Heart left ventricle (tissue), 16 donors: ENCODE data around the gene MAN1B1. TPM values are rescaled to one million over a fixed set of nuclear protein-coding genes. Genes with fewer than 3 reads are reported as not detected.

Experiments used
- ATAC-seq, 4 donors: fragments of 200-7000 bp; cut with Tn5 transposase; one replicate each; pipeline ENCODE4 v1.9.1; 2020 to 2022; ENCODE audit warnings: moderate library complexity in 4 of 4, mild to moderate bottlenecking in 3 of 4, moderate number of reproducible peaks in 1 of 4
- DNase-seq, 5 donors: peaks; one replicate each; pipeline ENCODE4 v3.0.0-alpha.2; 2020
- H3K27ac ChIP-seq, 12 donors: fragments of 200-600 bp; sonication (generic) in 4 of 12; one replicate each; pipeline versions ENCODE4 v1.5.0 to v1.8.0; 2016 to 2022; ENCODE audit warnings: mild to moderate bottlenecking in 2 of 12
- H3K27me3 ChIP-seq, 9 donors: fragments of 200-600 bp; sonication (generic) in 2 of 9; one replicate each; pipeline versions ENCODE4 v1.5.1 to v1.8.0; 2016 to 2022; ENCODE audit warnings: mild to moderate bottlenecking in 3 of 9
- H3K36me3 ChIP-seq, 9 donors: fragments of 200-600 bp; sonication (generic) in 2 of 9; one replicate each; pipeline versions ENCODE4 v1.5.0 to v1.8.0; 2018 to 2022; ENCODE audit warnings: mild to moderate bottlenecking in 2 of 9
- H3K4me1 ChIP-seq, 12 donors: fragments of 200-600 bp; sonication (generic) in 4 of 12; one replicate each; pipeline versions ENCODE4 v1.5.0 to v1.8.0; 2016 to 2022; ENCODE audit warnings: mild to moderate bottlenecking in 3 of 12
- H3K4me3 ChIP-seq, 12 donors: fragments of 200-600 bp; sonication (generic) in 4 of 12; one replicate each; pipeline versions ENCODE4 v1.5.0 to v1.8.0; 2017 to 2022; ENCODE audit warnings: mild to moderate bottlenecking in 9 of 12, moderate library complexity in 4 of 12
- H3K9me3 ChIP-seq, 12 donors: fragments of 200-600 bp; sonication (generic) in 4 of 12; one replicate each; pipeline versions ENCODE4 v1.5.0 to v1.8.0; 2016 to 2022; ENCODE audit warnings: mild to moderate bottlenecking in 1 of 12
- POLR2A ChIP-seq, 2 donors: fragments of 450-650 bp; IDR thresholded peaks; one replicate each; pipeline ENCODE4 v1.6.1; 2017; ENCODE audit warnings: antibody characterized with exemption in 2 of 2, mild to moderate bottlenecking in 2 of 2, moderate library complexity in 2 of 2
- WGBS, 4 donors: extraction: QIAGEN DNeasy Blood & Tissue Kit in 2 of 4; methylation state at CpG; one replicate each; pipeline versions ENCODE4 v1.1.5 to v1.1.7; 2013 to 2018; 5-methylcytosine and 5-hydroxymethylcytosine counted together
- intact Hi-C, 10 donors: fragments of 100-400 bp; cut with DNase I; formaldehyde crosslinking; loops; one replicate each; pipeline versions ENCODE4 v1.11.1 to v1.14.2; 2022
- polyA plus RNA-seq, 2 donors: library from polyadenylated mRNA; stranded (reverse); fragments of 200-250 nt; gene quantifications; one replicate each; pipeline ENCODE4 v1.2.3, GENCODE V29; 2013
- total RNA-seq, 9 donors: library from RNA; depleted of rRNA in 2 of 9; stranded (reverse); fragments of >200 nt in 2 of 9; fragmentation: NEBNext Ultra II Directional in 3 of 9; extraction: Animal tissue kit (Norgen Biotek cat#: 25700) in 3 of 9; gene quantifications; one replicate each; pipeline versions ENCODE4 v1.1.0 to v1.2.4, GENCODE V29; 2016 to 2023
- TF ChIP-seq, protein P1 (sequence below), 12 donors: fragments of 200-600 bp; sonication (generic) in 4 of 12; IDR thresholded peaks; one replicate each; pipeline versions ENCODE4 v1.5.0 to v1.8.0; 2018 to 2022; ENCODE audit warnings: antibody characterized with exemption in 12 of 12, mild to moderate bottlenecking in 5 of 12
- donor health status: ischemic (EF 13 %, LVEDD 7.1; RV severe dilation, severe dysfunction).
- donor health status: healthy with polysubstance abuse.
- donor health status: DM: no; HTN: yes; CAD: no.
- donor health status: DM: no; HTN: no; CAD: no.
- donor health status: ischemic (EF 25% LVEDD 6.9; RV normal size, moderate dysfunction).
- donor health status: ischemic (EF 25% LVEDD 5.7; RV mildly dilated, moderate dysfunction).
- donor health status: healthy.
- donor health status: DM: yes; HTN: yes; CAD: no.
- donor health status: ischemic (EF 35%, LVEDD 5.7; RV mildly dilated, moderate dysfunction).
- donor health status: nonischemic (EF 11% LVEDD 7.7; RV severe dilation, severe dysfunction).
- donor health status: DM: yes; HTN: yes; CAD: no.
- donor health status: PGD.
- donor health status: ischemic (EF 29% LVEDD 5.4; RV normal size, mild dysfunction).
- donor health status: nonischemic (EF 23%, LVEDD 6.1; RV moderate dilation, normal function).

Gene MAN1B1
- total and polyA plus RNA-seq, 11 donors, result 17.6 to 40.6 (median 24.6) TPM

DNA sequence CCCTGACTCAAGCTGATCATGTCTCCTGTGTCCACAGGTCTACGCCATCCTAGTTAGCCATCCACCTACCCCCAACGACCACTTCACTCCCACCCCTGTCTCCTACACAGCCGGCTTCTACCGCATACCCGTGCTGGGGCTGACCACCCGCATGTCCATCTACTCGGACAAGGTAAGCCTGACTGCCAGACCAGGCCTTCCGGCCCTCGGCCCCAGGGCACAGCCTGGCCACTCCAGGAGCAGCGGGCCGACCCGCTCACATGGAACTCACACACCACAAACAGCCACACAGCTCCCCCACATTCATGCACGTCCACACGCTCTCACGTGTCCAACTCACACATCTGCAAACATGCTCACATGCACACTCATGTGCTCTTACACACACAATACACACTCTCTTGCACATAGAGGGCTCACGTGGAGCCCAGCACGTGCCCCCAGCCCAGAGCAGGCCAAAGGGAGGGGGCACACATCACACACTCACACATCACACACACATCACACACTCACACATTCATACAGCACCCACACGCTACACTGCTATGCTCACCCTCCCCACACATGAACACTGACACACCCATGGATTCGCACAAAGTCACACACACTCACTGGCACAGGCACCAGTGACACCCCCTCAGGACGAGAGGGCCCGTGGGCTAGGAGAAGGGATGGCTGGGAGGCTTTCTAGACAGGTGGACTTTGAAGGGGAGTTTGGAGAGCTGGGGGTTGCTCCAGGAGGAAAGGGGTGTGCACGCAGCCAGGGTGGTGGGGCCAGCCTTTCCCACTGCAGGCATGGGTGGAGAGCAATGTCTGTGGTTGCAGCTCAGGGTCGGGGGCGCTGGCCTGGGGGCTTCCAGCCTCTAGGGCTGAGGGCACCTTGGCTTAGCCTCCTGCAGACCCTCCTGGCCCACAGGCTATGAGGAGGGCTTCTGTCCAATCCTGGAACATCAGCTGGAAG lies 55.5 kb downstream of the MAN1B1 start:
- H3K4me1 ChIP-seq, result peaks cover 0 to 14% (median 1%) of the 10 kb centered on the region in 12 donors
- peaks cover 18 to 87% (median 61%) of the 10 kb centered on the region in 9 donors for H3K27me3 ChIP-seq
- H3K9me3 ChIP-seq, result no peaks in the 10 kb centered on the region
- no peaks in the 10 kb centered on the region for H3K36me3 ChIP-seq
- no peak overlapping the region for H3K4me3 ChIP-seq
- intact Hi-C loops, result loop anchor here in 1 of 10 donors (10.0 kb wide), 1 partner anchor 363 kb away; no protein-coding TSS in a partner anchor
- WGBS, 4 donors, result 71 to 76% (median 74%) methylated on average over 22 to 24 of the region's 24 CpGs
- peak in 1 of 5 donors; percentile 20 for DNase-seq
- peak in 1 of 4 donors; percentile 10 for ATAC-seq
- no peak overlapping the region for H3K27ac ChIP-seq
- TF ChIP-seq, protein P1, sequence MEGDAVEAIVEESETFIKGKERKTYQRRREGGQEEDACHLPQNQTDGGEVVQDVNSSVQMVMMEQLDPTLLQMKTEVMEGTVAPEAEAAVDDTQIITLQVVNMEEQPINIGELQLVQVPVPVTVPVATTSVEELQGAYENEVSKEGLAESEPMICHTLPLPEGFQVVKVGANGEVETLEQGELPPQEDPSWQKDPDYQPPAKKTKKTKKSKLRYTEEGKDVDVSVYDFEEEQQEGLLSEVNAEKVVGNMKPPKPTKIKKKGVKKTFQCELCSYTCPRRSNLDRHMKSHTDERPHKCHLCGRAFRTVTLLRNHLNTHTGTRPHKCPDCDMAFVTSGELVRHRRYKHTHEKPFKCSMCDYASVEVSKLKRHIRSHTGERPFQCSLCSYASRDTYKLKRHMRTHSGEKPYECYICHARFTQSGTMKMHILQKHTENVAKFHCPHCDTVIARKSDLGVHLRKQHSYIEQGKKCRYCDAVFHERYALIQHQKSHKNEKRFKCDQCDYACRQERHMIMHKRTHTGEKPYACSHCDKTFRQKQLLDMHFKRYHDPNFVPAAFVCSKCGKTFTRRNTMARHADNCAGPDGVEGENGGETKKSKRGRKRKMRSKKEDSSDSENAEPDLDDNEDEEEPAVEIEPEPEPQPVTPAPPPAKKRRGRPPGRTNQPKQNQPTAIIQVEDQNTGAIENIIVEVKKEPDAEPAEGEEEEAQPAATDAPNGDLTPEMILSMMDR (IDR thresholded peaks at IDR 0.05), result no peak
- TF ChIP-seq POLR2A (IDR thresholded peaks at IDR 0.05), result no peak

DNA sequence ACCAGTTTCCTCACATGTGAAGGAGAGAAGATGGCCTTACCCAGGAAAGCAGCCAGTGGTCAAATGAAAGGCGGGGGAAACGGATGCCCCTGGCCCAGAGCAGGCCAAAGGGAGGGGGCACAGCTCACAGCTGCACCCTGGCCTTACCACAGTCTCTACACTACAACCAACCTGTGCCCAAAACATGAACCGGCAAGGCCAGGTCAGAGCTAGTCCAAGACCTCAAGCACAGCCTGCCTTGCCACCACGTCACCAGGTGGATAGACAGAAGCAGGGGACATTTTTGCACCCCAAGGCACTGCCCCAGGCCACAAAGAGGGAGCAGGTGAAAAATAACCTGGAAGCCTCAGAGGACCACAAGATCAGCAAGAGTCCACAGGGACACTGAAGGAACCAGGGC lies 56.7 kb downstream of the MAN1B1 start:
- Histone ChIP-seq H3K9me3 (no peaks in the 10 kb centered on the region), H3K36me3 (no peaks in the 10 kb centered on the region), H3K4me3 (no peak overlapping the region), H3K27ac (no peak overlapping the region), H3K27me3 (peaks cover 12 to 87% (median 53%) of the 10 kb centered on the region in 9 donors), H3K4me1 (peaks cover 0 to 11% (median 1%) of the 10 kb centered on the region in 12 donors)
- DNase-seq, result peak in 1 of 5 donors; percentile 10
- intact Hi-C loops, result loop anchor here in 1 of 10 donors (10.0 kb wide), 1 partner anchor 361 kb away; no protein-coding TSS in a partner anchor
- TF ChIP-seq POLR2A (IDR thresholded peaks at IDR 0.05), result no peak
- TF ChIP-seq, protein P1 (IDR thresholded peaks at IDR 0.05), result no peak
- ATAC-seq, result no peak
- 52 to 65% (median 53%) methylated on average over 4 of the region's 4 CpGs; no CpG with 5 or more reads in 1 of the 4 donors for WGBS, 4 donors

DNA sequence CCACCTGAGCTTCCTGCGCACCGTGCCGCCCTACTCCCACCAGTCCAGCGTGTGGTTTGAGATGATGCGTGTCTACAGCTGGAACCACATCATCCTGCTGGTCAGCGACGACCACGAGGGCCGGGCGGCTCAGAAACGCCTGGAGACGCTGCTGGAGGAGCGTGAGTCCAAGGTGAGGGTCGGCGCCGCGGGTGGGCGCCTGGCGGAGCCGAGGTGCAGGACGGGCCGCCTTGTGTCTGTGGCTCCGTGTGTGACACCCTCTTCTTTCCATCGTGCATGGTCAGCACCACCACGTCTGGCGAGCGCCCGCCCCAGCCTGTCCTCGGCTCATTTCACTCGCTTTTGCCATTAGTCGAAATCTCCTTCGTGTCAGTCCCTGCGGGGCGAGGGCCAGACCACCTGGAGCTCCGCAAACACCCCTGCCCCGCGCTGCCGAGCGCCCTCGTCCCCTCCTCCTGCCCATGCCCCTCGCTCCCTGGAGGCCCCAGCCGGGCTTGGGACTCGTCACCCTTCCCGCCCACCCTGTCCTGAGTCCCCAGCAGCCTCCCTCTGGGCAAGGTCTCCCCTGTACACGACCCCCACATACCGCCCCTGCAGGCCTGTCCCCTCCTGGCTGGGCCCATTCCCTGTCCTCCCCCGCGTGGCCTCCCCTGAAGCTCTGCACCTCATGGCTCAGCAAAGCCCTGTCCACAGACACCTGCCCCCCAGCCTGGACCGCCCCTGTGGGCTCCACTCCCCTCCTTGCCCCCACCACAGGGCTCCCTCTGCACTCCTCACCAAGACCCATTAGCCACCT lies 59.1 kb downstream of the MAN1B1 start:
- Histone ChIP-seq H3K4me1 (no peaks in the 10 kb centered on the region), H3K27ac (no peak overlapping the region), H3K9me3 (no peaks in the 10 kb centered on the region), H3K27me3 (peaks cover 12 to 74% (median 38%) of the 10 kb centered on the region in 9 donors), H3K36me3 (no peaks in the 10 kb centered on the region), H3K4me3 (no peak overlapping the region)
- 50 to 59% (median 52%) methylated on average over 25 to 49 of the region's 49 CpGs for WGBS, 4 donors
- TF ChIP-seq, protein P1 (IDR thresholded peaks at IDR 0.05), result no peak
- TF ChIP-seq POLR2A (IDR thresholded peaks at IDR 0.05), result no peak
- intact Hi-C loops, result loop anchor here in 1 of 10 donors (10.0 kb wide), 1 partner anchor 359 kb away; no protein-coding TSS in a partner anchor
- ATAC-seq, result no peak
- DNase-seq, result peak in 1 of 5 donors; percentile 41
